Neural cell (in vitro differentiated cells): ENCODE data around the gene ZNF783. TPM values are rescaled to one million over a fixed set of nuclear protein-coding genes. Genes with fewer than 3 reads are reported as not detected.

Experiments used
- H2AFZ ChIP-seq: fragments of 200-600, 300-800 bp; sonication (generic), shearing (Covaris generic); 2 replicates; pipeline ENCODE4 v1.6.0; 2014; ENCODE audit warnings: low read depth, mild to moderate bottlenecking, antibody characterized with exemption, low read length, moderate library complexity
- H3F3A ChIP-seq: fragments of 200-600 bp; shearing (Covaris generic); 2 replicates; pipeline ENCODE4 v1.6.1; 2016; ENCODE audit warnings: mild to moderate bottlenecking, moderate library complexity, mixed read lengths, antibody characterized with exemption, low read length; ENCODE audit not compliant: insufficient read depth, poor library complexity, severe bottlenecking
- H3K27ac ChIP-seq: fragments of 200-600, 300-800 bp; sonication (generic), shearing (Covaris generic); 2 replicates; pipeline ENCODE4 v1.5.1; 2014; ENCODE audit warnings: mild to moderate bottlenecking, low read length, moderate library complexity
- H3K27me3 ChIP-seq: fragments of 300-800, 200-600 bp; sonication (generic), shearing (Covaris generic); 2 replicates; pipeline ENCODE4 v1.6.0; 2014; ENCODE audit warnings: mild to moderate bottlenecking, low read depth, low read length, moderate library complexity; ENCODE audit not compliant: insufficient read depth
- H3K36me3 ChIP-seq: fragments of 300-800, 200-600 bp; sonication (generic), shearing (Covaris generic); 2 replicates; pipeline ENCODE4 v1.5.1; 2014; ENCODE audit warnings: mild to moderate bottlenecking, antibody characterized with exemption, low read length, moderate library complexity; ENCODE audit not compliant: insufficient read depth
- H3K4me2 ChIP-seq: fragments of 300-800, 200-600 bp; sonication (generic), shearing (Covaris generic); 2 replicates; pipeline ENCODE4 v1.6.0; 2014; ENCODE audit warnings: mild to moderate bottlenecking, low read length
- H3K4me3 ChIP-seq: fragments of 300-800, 200-600 bp; sonication (generic), shearing (Covaris generic); 2 replicates; pipeline ENCODE4 v1.5.1; 2014; ENCODE audit warnings: mild to moderate bottlenecking, low read length, moderate library complexity
- H3K79me2 ChIP-seq: fragments of 200-600 bp; shearing (Covaris generic); replicated peaks from 2 replicates; pipeline ENCODE4 v1.6.0; 2014; ENCODE audit warnings: mild to moderate bottlenecking, low read length, moderate library complexity; ENCODE audit not compliant: insufficient read depth
- H3K9ac ChIP-seq: fragments of 300-800, 200-600 bp; sonication (generic), shearing (Covaris generic); 2 replicates; pipeline ENCODE4 v1.6.1; 2016; ENCODE audit warnings: mild to moderate bottlenecking, low read length, mixed read lengths
- H3K9me2 ChIP-seq: fragments of 200-600 bp; shearing (Covaris generic); 2 replicates; pipeline ENCODE4 v1.6.1; 2016; ENCODE audit warnings: mild to moderate bottlenecking, low read length, mixed read lengths; ENCODE audit not compliant: insufficient read depth
- H3K9me3 ChIP-seq: fragments of 200-600, 300-800 bp; sonication (generic), shearing (Covaris generic); 2 replicates; pipeline ENCODE4 v1.6.1; 2016; ENCODE audit warnings: mild to moderate bottlenecking, mixed run types, low read length, moderate library complexity, mixed read lengths
- H4K20me1 ChIP-seq: fragments of 200-600 bp; shearing (Covaris generic); 2 replicates; pipeline ENCODE4 v1.6.1; 2016; ENCODE audit warnings: mild to moderate bottlenecking, mixed run types; ENCODE audit not compliant: insufficient read depth
- EP300 ChIP-seq: fragments of 450-650 bp; conservative IDR thresholded peaks from 2 replicates; pipeline ENCODE4 v1.6.1; 2014; ENCODE audit warnings: antibody characterized with exemption, mild to moderate bottlenecking, moderate library complexity; ENCODE audit not compliant: poor library complexity, severe bottlenecking
- EZH2 ChIP-seq: fragments of 200-600, 300-800 bp; shearing (Covaris generic), sonication (generic); IDR thresholded peaks from 2 replicates; pipeline ENCODE4 v1.6.1; 2014; ENCODE audit warnings: antibody characterized with exemption, low read length, borderline replicate concordance, mild to moderate bottlenecking; ENCODE audit not compliant: insufficient read depth, poor library complexity, severe bottlenecking
- MXI1 ChIP-seq: fragments of 450-650 bp; conservative IDR thresholded peaks from 2 replicates; pipeline ENCODE4 v1.6.1; 2014; ENCODE audit warnings: antibody characterized with exemption, mild to moderate bottlenecking; ENCODE audit not compliant: poor library complexity, severe bottlenecking
- POLR2AphosphoS5 ChIP-seq: IDR thresholded peaks from 2 replicates; pipeline ENCODE4 v1.6.1; 2012
- RAD21 ChIP-seq: fragments of 450-650 bp; conservative IDR thresholded peaks from 2 replicates; pipeline ENCODE4 v1.6.1; 2014; ENCODE audit warnings: antibody characterized with exemption, mild to moderate bottlenecking, moderate library complexity
- SMC3 ChIP-seq: fragments of 450-650 bp; conservative IDR thresholded peaks from 2 replicates; pipeline ENCODE4 v1.6.1; 2014; ENCODE audit warnings: antibody characterized with exemption, mild to moderate bottlenecking, moderate library complexity; ENCODE audit not compliant: poor library complexity
- TAF1 ChIP-seq: IDR thresholded peaks from 2 replicates; pipeline ENCODE4 v1.6.1; 2012; ENCODE audit warnings: low read depth
- polyA plus RNA-seq: library from polyadenylated mRNA; depleted of rRNA; stranded (reverse); fragments of >200 nt; gene quantifications from 2 replicates; pipeline ENCODE4 v1.2.3, GENCODE V29; 2014
- TF ChIP-seq, protein P1 (sequence below): fragments of 450-650 bp; IDR thresholded peaks from 2 replicates; pipeline ENCODE4 v1.5.1; 2014; ENCODE audit warnings: antibody characterized with exemption, mild to moderate bottlenecking, moderate library complexity; ENCODE audit not compliant: poor library complexity, severe bottlenecking
- TF ChIP-seq, protein P2 (sequence below): IDR thresholded peaks from 2 replicates; pipeline ENCODE4 v1.6.1; 2012; ENCODE audit warnings: borderline replicate concordance

Gene ZNF783
- polyA plus RNA-seq, 1 donor from 2014 or later: 23.9 TPM

DNA sequence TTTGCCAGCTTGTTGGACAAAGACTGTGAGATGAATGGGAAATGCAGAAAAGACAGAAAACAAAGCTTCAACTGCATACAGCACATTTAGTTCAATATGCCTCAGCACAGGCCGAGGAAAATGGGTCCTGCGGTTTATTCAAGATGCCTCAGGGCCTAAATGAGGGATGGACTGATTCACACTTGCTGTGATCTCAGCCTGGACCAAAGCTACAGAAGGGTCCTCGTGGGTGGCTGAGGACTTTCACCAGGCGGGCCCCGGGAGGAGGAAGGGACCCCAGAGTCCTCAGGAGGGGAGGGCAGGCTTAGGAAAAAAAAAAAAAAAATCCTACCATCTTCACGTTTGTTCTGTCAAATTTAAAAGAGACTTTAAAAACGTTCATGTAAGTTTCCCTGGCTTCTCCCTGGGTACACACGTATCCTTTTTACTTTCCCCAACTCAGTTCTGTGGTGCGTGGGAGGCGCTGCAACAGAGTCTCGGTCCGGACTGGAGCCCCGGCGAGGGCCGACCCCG is 624 bp upstream of the ZNF783 start:
- Histone ChIP-seq H3K79me2 (no peaks in the 10 kb centered on the region), H3K4me3 (peak overlapping the region; percentile 69), H3K9me3 (no peaks in the 10 kb centered on the region), H3K27me3 (no peaks in the 10 kb centered on the region), H3K9me2 (no peaks in the 10 kb centered on the region), H3K36me3 (no peaks in the 10 kb centered on the region), H2AFZ (no peak overlapping the region), H4K20me1 (no peaks in the 10 kb centered on the region), H3K4me2 (no peak overlapping the region), H3F3A (no peaks in the 10 kb centered on the region), H3K9ac (peak overlapping the region; percentile 65), H3K27ac (no peak overlapping the region)
- TF ChIP-seq RAD21 (no peak), POLR2AphosphoS5 (no peak), SMC3 (no peak), EP300 (no peak), EZH2 (no peak), TAF1 (no peak), MXI1 (no peak)
- TF ChIP-seq, protein P1, sequence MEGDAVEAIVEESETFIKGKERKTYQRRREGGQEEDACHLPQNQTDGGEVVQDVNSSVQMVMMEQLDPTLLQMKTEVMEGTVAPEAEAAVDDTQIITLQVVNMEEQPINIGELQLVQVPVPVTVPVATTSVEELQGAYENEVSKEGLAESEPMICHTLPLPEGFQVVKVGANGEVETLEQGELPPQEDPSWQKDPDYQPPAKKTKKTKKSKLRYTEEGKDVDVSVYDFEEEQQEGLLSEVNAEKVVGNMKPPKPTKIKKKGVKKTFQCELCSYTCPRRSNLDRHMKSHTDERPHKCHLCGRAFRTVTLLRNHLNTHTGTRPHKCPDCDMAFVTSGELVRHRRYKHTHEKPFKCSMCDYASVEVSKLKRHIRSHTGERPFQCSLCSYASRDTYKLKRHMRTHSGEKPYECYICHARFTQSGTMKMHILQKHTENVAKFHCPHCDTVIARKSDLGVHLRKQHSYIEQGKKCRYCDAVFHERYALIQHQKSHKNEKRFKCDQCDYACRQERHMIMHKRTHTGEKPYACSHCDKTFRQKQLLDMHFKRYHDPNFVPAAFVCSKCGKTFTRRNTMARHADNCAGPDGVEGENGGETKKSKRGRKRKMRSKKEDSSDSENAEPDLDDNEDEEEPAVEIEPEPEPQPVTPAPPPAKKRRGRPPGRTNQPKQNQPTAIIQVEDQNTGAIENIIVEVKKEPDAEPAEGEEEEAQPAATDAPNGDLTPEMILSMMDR: no peak
- TF ChIP-seq, protein P2, sequence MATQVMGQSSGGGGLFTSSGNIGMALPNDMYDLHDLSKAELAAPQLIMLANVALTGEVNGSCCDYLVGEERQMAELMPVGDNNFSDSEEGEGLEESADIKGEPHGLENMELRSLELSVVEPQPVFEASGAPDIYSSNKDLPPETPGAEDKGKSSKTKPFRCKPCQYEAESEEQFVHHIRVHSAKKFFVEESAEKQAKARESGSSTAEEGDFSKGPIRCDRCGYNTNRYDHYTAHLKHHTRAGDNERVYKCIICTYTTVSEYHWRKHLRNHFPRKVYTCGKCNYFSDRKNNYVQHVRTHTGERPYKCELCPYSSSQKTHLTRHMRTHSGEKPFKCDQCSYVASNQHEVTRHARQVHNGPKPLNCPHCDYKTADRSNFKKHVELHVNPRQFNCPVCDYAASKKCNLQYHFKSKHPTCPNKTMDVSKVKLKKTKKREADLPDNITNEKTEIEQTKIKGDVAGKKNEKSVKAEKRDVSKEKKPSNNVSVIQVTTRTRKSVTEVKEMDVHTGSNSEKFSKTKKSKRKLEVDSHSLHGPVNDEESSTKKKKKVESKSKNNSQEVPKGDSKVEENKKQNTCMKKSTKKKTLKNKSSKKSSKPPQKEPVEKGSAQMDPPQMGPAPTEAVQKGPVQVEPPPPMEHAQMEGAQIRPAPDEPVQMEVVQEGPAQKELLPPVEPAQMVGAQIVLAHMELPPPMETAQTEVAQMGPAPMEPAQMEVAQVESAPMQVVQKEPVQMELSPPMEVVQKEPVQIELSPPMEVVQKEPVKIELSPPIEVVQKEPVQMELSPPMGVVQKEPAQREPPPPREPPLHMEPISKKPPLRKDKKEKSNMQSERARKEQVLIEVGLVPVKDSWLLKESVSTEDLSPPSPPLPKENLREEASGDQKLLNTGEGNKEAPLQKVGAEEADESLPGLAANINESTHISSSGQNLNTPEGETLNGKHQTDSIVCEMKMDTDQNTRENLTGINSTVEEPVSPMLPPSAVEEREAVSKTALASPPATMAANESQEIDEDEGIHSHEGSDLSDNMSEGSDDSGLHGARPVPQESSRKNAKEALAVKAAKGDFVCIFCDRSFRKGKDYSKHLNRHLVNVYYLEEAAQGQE: no peak

DNA sequence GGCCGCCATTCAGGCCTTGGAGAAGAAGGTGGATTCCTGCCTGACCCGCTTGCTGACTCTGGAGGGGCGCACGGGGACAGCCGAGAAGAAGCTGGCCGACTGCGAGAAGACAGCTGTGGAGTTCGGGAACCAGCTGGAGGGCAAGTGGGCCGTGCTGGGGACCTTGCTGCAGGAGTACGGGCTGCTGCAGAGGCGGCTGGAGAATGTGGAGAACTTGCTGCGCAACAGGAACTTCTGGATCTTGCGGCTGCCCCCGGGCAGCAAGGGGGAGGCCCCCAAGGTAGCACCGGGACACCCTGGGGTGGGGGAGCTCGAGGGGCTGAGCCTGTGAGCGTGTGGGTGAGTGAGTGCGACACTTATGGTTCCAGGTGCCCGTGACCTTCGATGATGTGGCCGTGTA is 4.5 kb downstream of the ZNF783 start:
- H4K20me1 ChIP-seq: no peaks in the 10 kb centered on the region
- TF ChIP-seq POLR2AphosphoS5: no peak
- no peak for TF ChIP-seq EP300
- no peak for TF ChIP-seq RAD21
- TF ChIP-seq SMC3: no peak
- TF ChIP-seq, protein P2: no peak
- no peak for TF ChIP-seq TAF1
- TF ChIP-seq MXI1: no peak
- TF ChIP-seq, protein P1: no peak
- TF ChIP-seq EZH2: no peak
- H3K4me2 ChIP-seq: no peak overlapping the region
- H3F3A ChIP-seq: no peaks in the 10 kb centered on the region
- no peak overlapping the region for H3K9ac ChIP-seq
- no peak overlapping the region for H3K27ac ChIP-seq
- H3K36me3 ChIP-seq: no peaks in the 10 kb centered on the region
- H2AFZ ChIP-seq: no peak overlapping the region
- H3K9me2 ChIP-seq: no peaks in the 10 kb centered on the region
- no peak overlapping the region for H3K4me3 ChIP-seq
- H3K79me2 ChIP-seq: no peaks in the 10 kb centered on the region
- H3K9me3 ChIP-seq: no peaks in the 10 kb centered on the region
- no peaks in the 10 kb centered on the region for H3K27me3 ChIP-seq
